SK-N-SH (cell line): ENCODE results near the gene LONP2. TPM values are rescaled to one million over a fixed set of nuclear protein-coding genes. Genes with fewer than 3 reads are reported as not detected.
A peak's percentile ranks its signal among the peaks of the same experiment; 100 is the strongest.

ENCODE experiments used
- CTCF ChIA-PET: fragments of 300-600, 350-600 bp; formaldehyde crosslinking; extraction: SDS; loops from one replicate; lab custom pipeline; 2021; lab: Yijun Ruan, JAX
- POLR2A ChIA-PET: fragments of 350-600 bp; sonication (Branson Sonifier 250); formaldehyde crosslinking; extraction: SDS; loops from one replicate; lab custom pipeline; 2020; ENCODE audit warnings: antibody characterized with exemption, inconsistent platforms; lab: Yijun Ruan, JAX
- DNase-seq: peaks from one replicate; pipeline ENCODE4 v3.0.0; 2012
- H2AFZ ChIP-seq: fragments of 200-600 bp; sonication (generic); 2 replicates; pipeline ENCODE4 v1.8.1; 2016; ENCODE audit warnings: antibody characterized with exemption, mild to moderate bottlenecking, low read depth
- H3F3A ChIP-seq: fragments of 200-600 bp; sonication (generic); replicated peaks from 2 replicates; pipeline ENCODE3; 2016; ENCODE audit warnings: antibody characterized with exemption, mild to moderate bottlenecking; ENCODE audit not compliant: insufficient read depth
- H3K27ac ChIP-seq, 2 experiments: fragments of 200-500 bp in 1 of 2; fragments of 200-600 bp in 1 of 2; sonication (Bioruptor generic) in 1 of 2; sonication (generic), shearing (Covaris generic) in 1 of 2; 2 replicates each; pipeline versions ENCODE4 v1.5.1 to v1.6.1; 2014 to 2016; ENCODE audit warnings: low read depth in 2 of 2, inconsistent platforms in 1 of 2, low read length in 1 of 2, mild to moderate bottlenecking in 1 of 2, mixed read lengths in 1 of 2
- H3K27me3 ChIP-seq: fragments of 200-600 bp; sonication (generic), shearing (Covaris generic); 2 replicates; pipeline ENCODE4 v1.6.1; 2016; ENCODE audit warnings: mixed run types; ENCODE audit not compliant: insufficient read depth
- H3K36me3 ChIP-seq, 2 experiments: fragments of 200-500 bp in 1 of 2; fragments of 200-600 bp in 1 of 2; sonication (Bioruptor generic) in 1 of 2; sonication (generic) in 1 of 2; replicated peaks in 1 of 2; 2 replicates each; pipeline versions ENCODE3 to v1.5.1; 2014 to 2016; ENCODE audit warnings: low read length in 1 of 2, mild to moderate bottlenecking in 1 of 2; ENCODE audit not compliant: insufficient read depth in 2 of 2, control insufficient read depth in 1 of 2
- H3K4me1 ChIP-seq, 2 experiments: fragments of 200-500 bp in 1 of 2; fragments of 200-600 bp in 1 of 2; sonication (Bioruptor generic) in 1 of 2; sonication (generic), shearing (Covaris generic) in 1 of 2; 2 replicates each; pipeline versions ENCODE4 v1.5.1 to v1.6.1; 2014 to 2016; ENCODE audit warnings: low read depth in 1 of 2, low read length in 1 of 2, mixed run types in 1 of 2; ENCODE audit not compliant: insufficient read depth in 2 of 2, control insufficient read depth in 1 of 2
- H3K4me2 ChIP-seq: fragments of 200-600 bp; sonication (generic), shearing (Covaris generic); 2 replicates; pipeline ENCODE4 v1.6.1; 2017; ENCODE audit warnings: mixed run types
- H3K4me3 ChIP-seq, 2 experiments: fragments of 200-500 bp in 1 of 2; fragments of 200-600 bp in 1 of 2; sonication (Bioruptor generic) in 1 of 2; sonication (generic), shearing (Covaris generic) in 1 of 2; 2 replicates each; pipeline versions ENCODE4 v1.5.1 to v1.8.1; 2014 to 2016; ENCODE audit warnings: low read depth in 2 of 2, inconsistent platforms in 1 of 2, low read length in 1 of 2, mild to moderate bottlenecking in 1 of 2, mixed read lengths in 1 of 2, moderate library complexity in 1 of 2
- H3K79me2 ChIP-seq: fragments of 200-600 bp; sonication (generic); 2 replicates; pipeline ENCODE4 v1.8.1; 2017; ENCODE audit warnings: mild to moderate bottlenecking; ENCODE audit not compliant: insufficient read depth
- H3K9ac ChIP-seq: fragments of 200-600 bp; sonication (generic); 2 replicates; pipeline ENCODE4 v1.6.1; 2017; ENCODE audit warnings: mixed run types
- H3K9me2 ChIP-seq: fragments of 200-600 bp; sonication (generic); 2 replicates; pipeline ENCODE4 v1.6.1; 2017; ENCODE audit warnings: mixed run types
- H3K9me3 ChIP-seq: fragments of 200-600 bp; sonication (generic); 2 replicates; pipeline ENCODE4 v1.6.1; 2017; ENCODE audit warnings: mixed run types, mild to moderate bottlenecking, moderate library complexity
- H4K20me1 ChIP-seq: fragments of 200-600 bp; sonication (generic); 2 replicates; pipeline ENCODE4 v1.6.1; 2017; ENCODE audit warnings: mild to moderate bottlenecking, mixed run types; ENCODE audit not compliant: insufficient read depth
- CTCF ChIP-seq: fragments of 200-600 bp; sonication (generic); IDR thresholded peaks from 2 replicates; pipeline ENCODE4 v1.6.1; 2017; ENCODE audit warnings: antibody characterized with exemption, mild to moderate bottlenecking, moderate library complexity
- GABPA ChIP-seq: IDR thresholded peaks from 2 replicates; pipeline ENCODE4 v1.4.0; 2012; ENCODE audit warnings: low read depth, mild to moderate bottlenecking
- GATA2 ChIP-seq: sonication (generic); formaldehyde crosslinking; IDR thresholded peaks from 2 replicates; pipeline ENCODE4 v1.5.0; 2020; ENCODE audit warnings: mild to moderate bottlenecking, missing genetic modification reagents
- MEF2A ChIP-seq: IDR thresholded peaks from 2 replicates; pipeline ENCODE4 v1.4.0; 2012; ENCODE audit warnings: low read depth, borderline replicate concordance
- MXI1 ChIP-seq: IDR thresholded peaks from 2 replicates; pipeline ENCODE4 v1.6.1; 2012; ENCODE audit warnings: mild to moderate bottlenecking, low read depth, low read length, improper control_type of control experiment
- NFIC ChIP-seq: IDR thresholded peaks from 2 replicates; pipeline ENCODE4 v1.4.0; 2012; ENCODE audit warnings: borderline replicate concordance
- RAD21 ChIP-seq: IDR thresholded peaks from 2 replicates; pipeline ENCODE4 v1.6.1; 2012; ENCODE audit warnings: mild to moderate bottlenecking, low read length
- REST ChIP-seq: IDR thresholded peaks from 2 replicates; pipeline ENCODE4 v1.6.1; 2012; ENCODE audit warnings: mild to moderate bottlenecking, low read depth, low read length, moderate library complexity
- RXRA ChIP-seq: IDR thresholded peaks from 2 replicates; pipeline ENCODE4 v1.4.0; 2012; ENCODE audit warnings: low read depth, mild to moderate bottlenecking, borderline replicate concordance
- SIN3A ChIP-seq: IDR thresholded peaks from 2 replicates; pipeline ENCODE4 v1.6.1; 2012; ENCODE audit warnings: low read depth, mild to moderate bottlenecking, low read length, moderate library complexity, borderline replicate concordance
- SMC3 ChIP-seq: IDR thresholded peaks from 2 replicates; pipeline ENCODE4 v1.6.1; 2012; ENCODE audit warnings: low read depth, low read length, improper control_type of control experiment
- TCF12 ChIP-seq: IDR thresholded peaks from 2 replicates; pipeline ENCODE4 v1.4.0; 2012
- YY1 ChIP-seq: IDR thresholded peaks from 2 replicates; pipeline ENCODE4 v1.4.0; 2012; ENCODE audit warnings: low read depth, mild to moderate bottlenecking
- WGBS: methylation state at CpG from one replicate; pipeline ENCODE4 v1.1.6; 2017; ENCODE audit warnings: low lambda C conversion rate; 5-methylcytosine and 5-hydroxymethylcytosine counted together
- polyA plus RNA-seq, 3 experiments: library from polyadenylated mRNA; depleted of rRNA; stranded (reverse); fragments of >200 nt; gene quantifications; 2 replicates each; pipeline ENCODE4 v1.2.3, GENCODE V29; 2012
- TF ChIP-seq, protein P1 (sequence below): IDR thresholded peaks from 2 replicates; pipeline ENCODE4; 2012
- TF ChIP-seq, protein P2 (sequence below): IDR thresholded peaks from 2 replicates; pipeline ENCODE4 v1.4.0; 2012; ENCODE audit warnings: low read depth, borderline replicate concordance
- TF ChIP-seq, protein P3 (sequence below): fragments of 150-350 bp; IDR thresholded peaks from 2 replicates; pipeline ENCODE4 v1.6.1; 2017; ENCODE audit warnings: antibody characterized with exemption, low read length, low read depth, borderline replicate concordance
- TF ChIP-seq, protein P4 (sequence below): IDR thresholded peaks from 2 replicates; pipeline ENCODE4 v1.4.0; 2012; ENCODE audit warnings: low read depth
- TF ChIP-seq, protein P5 (sequence below): IDR thresholded peaks from 2 replicates; pipeline ENCODE4 v1.4.0; 2012; ENCODE audit warnings: low read depth, borderline replicate concordance

Gene LONP2
- polyA plus RNA-seq, 1 of the 3 experiments (the other 2 are of a cell fraction) = 22.4 TPM

- Histone ChIP-seq H3K4me3 (peak overlapping the region; percentile 63 to 86), H3K79me2 (peaks cover 98% of the 10 kb centered on the region), H4K20me1 (peaks cover 93% of the 10 kb centered on the region), H3K4me1 (peaks cover 17 to 32% of the 10 kb centered on the region in 2 experiments; a peak in 3 of 4 replicates), H3K4me2 (peak overlapping the region; percentile 89), H3K9ac (peak overlapping the region; percentile 82), H2AFZ (peak overlapping the region; percentile 33; the same call in 1 of the 2 replicates), H3K36me3 (peaks cover 8 to 9% of the 10 kb centered on the region in 2 experiments), H3K27ac (peak overlapping the region; percentile 82 to 91), H3K27me3 (no peaks in the 10 kb centered on the region), H3F3A (peaks cover 31% of the 10 kb centered on the region), H3K9me2 (no peaks in the 10 kb centered on the region), H3K9me3 (no peaks in the 10 kb centered on the region)
- peak; percentile 46 for DNase-seq
- CTCF ChIA-PET = interaction anchor here (0.7 to 4.8 kb wide), 10 partner anchors 11 to 264 kb away, joined by 3 to 33 read pairs (median 4); no protein-coding TSS in a partner anchor
- WGBS = 19% methylated on average over 21 of the region's 21 CpGs
- TF ChIP-seq CTCF = no peak
- TF ChIP-seq SIN3A = no peak
- TF ChIP-seq, protein P1, sequence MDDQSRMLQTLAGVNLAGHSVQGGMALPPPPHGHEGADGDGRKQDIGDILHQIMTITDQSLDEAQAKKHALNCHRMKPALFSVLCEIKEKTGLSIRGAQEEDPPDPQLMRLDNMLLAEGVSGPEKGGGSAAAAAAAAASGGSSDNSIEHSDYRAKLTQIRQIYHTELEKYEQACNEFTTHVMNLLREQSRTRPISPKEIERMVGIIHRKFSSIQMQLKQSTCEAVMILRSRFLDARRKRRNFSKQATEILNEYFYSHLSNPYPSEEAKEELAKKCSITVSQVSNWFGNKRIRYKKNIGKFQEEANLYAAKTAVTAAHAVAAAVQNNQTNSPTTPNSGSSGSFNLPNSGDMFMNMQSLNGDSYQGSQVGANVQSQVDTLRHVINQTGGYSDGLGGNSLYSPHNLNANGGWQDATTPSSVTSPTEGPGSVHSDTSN = no peak
- no peak for TF ChIP-seq SMC3
- TF ChIP-seq, protein P2, sequence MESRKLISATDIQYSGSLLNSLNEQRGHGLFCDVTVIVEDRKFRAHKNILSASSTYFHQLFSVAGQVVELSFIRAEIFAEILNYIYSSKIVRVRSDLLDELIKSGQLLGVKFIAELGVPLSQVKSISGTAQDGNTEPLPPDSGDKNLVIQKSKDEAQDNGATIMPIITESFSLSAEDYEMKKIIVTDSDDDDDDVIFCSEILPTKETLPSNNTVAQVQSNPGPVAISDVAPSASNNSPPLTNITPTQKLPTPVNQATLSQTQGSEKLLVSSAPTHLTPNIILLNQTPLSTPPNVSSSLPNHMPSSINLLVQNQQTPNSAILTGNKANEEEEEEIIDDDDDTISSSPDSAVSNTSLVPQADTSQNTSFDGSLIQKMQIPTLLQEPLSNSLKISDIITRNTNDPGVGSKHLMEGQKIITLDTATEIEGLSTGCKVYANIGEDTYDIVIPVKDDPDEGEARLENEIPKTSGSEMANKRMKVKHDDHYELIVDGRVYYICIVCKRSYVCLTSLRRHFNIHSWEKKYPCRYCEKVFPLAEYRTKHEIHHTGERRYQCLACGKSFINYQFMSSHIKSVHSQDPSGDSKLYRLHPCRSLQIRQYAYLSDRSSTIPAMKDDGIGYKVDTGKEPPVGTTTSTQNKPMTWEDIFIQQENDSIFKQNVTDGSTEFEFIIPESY = no peak
- TF ChIP-seq NFIC = no peak; the same call in 1 of the 2 replicates
- TF ChIP-seq RXRA = no peak
- no peak for TF ChIP-seq GATA2 (CRISPR knock-in tag)
- TF ChIP-seq, protein P3, sequence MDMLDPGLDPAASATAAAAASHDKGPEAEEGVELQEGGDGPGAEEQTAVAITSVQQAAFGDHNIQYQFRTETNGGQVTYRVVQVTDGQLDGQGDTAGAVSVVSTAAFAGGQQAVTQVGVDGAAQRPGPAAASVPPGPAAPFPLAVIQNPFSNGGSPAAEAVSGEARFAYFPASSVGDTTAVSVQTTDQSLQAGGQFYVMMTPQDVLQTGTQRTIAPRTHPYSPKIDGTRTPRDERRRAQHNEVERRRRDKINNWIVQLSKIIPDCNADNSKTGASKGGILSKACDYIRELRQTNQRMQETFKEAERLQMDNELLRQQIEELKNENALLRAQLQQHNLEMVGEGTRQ = no peak
- TF ChIP-seq MEF2A = no peak
- TF ChIP-seq, protein P4, sequence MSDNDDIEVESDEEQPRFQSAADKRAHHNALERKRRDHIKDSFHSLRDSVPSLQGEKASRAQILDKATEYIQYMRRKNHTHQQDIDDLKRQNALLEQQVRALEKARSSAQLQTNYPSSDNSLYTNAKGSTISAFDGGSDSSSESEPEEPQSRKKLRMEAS = peak; percentile 60; the same call in 1 of the 2 replicates
- TF ChIP-seq REST = no peak
- no peak for TF ChIP-seq YY1
- TF ChIP-seq, protein P5, sequence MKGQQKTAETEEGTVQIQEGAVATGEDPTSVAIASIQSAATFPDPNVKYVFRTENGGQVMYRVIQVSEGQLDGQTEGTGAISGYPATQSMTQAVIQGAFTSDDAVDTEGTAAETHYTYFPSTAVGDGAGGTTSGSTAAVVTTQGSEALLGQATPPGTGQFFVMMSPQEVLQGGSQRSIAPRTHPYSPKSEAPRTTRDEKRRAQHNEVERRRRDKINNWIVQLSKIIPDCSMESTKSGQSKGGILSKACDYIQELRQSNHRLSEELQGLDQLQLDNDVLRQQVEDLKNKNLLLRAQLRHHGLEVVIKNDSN = no peak
- 0 out of 2 replicates have a peak, but pooled peaks have one; percentile 9 for TF ChIP-seq TCF12
- no peak for TF ChIP-seq RAD21
- TF ChIP-seq MXI1 = peak; percentile 53; the same call in 1 of the 2 replicates
- TF ChIP-seq GABPA = no peak
- TF ChIP-seq, all 33 proteins: peak for 3
- POLR2A ChIA-PET = interaction anchor here (0.5 to 2.1 kb wide), 3 partner anchors 18 to 20 kb away, joined by 3 to 21 read pairs (median 3); partner anchors contain the start of gene SIAH1
Observed at GRCh38 chr16:48366165-48367093, 122.3 kb downstream of the LONP2 start.
